HG03045 (cell line): Measurements from ENCODE around the gene ZNF554.

Experiments
- ATAC-seq: cut with Tn5 transposase; IDR thresholded peaks from one replicate; pipeline ENCODE4 v1.9.1; 2021; ENCODE audit warnings: mild to moderate bottlenecking, moderate library complexity; ENCODE audit not compliant: unreplicated experiment

Gene ZNF554

GRCh38 chr19:2819540-2820111 lies at the start of gene ZNF554:
Gene ZNF554, plus strand, starts transcription at chr19:2819868. Its CDS starts 204 bp downstream, at chr19:2820072.
- peak; percentile 80 for ATAC-seq

- no peak for ATAC-seq
Observed at GRCh38 chr19:2770055-2771013, 49.3 kb upstream of the ZNF554 start.

GRCh38 chr19:2771786-2772674 lies 47.6 kb upstream of the ZNF554 start:
- no peak for ATAC-seq

GRCh38 chr19:2774083-2774679 lies 45.5 kb upstream of the ZNF554 start:
- no peak for ATAC-seq

GRCh38 chr19:2774953-2775555 lies 44.6 kb upstream of the ZNF554 start:
- no peak for ATAC-seq

GRCh38 chr19:2775556-2776430 lies 43.9 kb upstream of the ZNF554 start:
- no peak for ATAC-seq

GRCh38 chr19:2777952-2778683 lies 41.5 kb upstream of the ZNF554 start:
- ATAC-seq, result no peak

- no peak for ATAC-seq
Observed at GRCh38 chr19:2779121-2779740, 40.4 kb upstream of the ZNF554 start.

GRCh38 chr19:2780284-2780683 lies 39.4 kb upstream of the ZNF554 start:
- ATAC-seq, result no peak

- ATAC-seq, result no peak
Observed at GRCh38 chr19:2782329-2782935, 37.2 kb upstream of the ZNF554 start.

GRCh38 chr19:2782936-2783780 lies 36.5 kb upstream of the ZNF554 start, which contains the start of gene SGTA:
Gene SGTA, minus strand, starts transcription at chr19:2783273. Its CDS starts 14,205 bp downstream, at chr19:2769068.
- peak; percentile 71 for ATAC-seq

- ATAC-seq, result no peak
Observed at GRCh38 chr19:2783781-2784145, 35.9 kb upstream of the ZNF554 start.

- ATAC-seq, result peak; percentile 63
Observed at GRCh38 chr19:2785244-2785997, 34.2 kb upstream of the ZNF554 start, which contains the start of gene THOP1. Gene THOP1, plus strand, starts transcription at chr19:2785503. Its CDS starts 160 bp downstream, at chr19:2785663.

GRCh38 chr19:2787115-2787514 lies 32.6 kb upstream of the ZNF554 start:
- no peak for ATAC-seq

- no peak for ATAC-seq
Observed at GRCh38 chr19:2788237-2788636, 31.4 kb upstream of the ZNF554 start.

GRCh38 chr19:2790194-2790556 lies 29.5 kb upstream of the ZNF554 start:
- ATAC-seq, result no peak
